NB4 (cell line): ENCODE measurements around the gene TCF25.

Source experiments
- CTCF ChIP-seq: IDR thresholded peaks from one replicate; pipeline ENCODE4 v1.5.1; 2012; ENCODE audit warnings: low read depth, low read length
- POLR2A ChIP-seq: IDR thresholded peaks from 2 replicates; pipeline ENCODE4 v1.6.1; 2011; ENCODE audit warnings: mild to moderate bottlenecking; ENCODE audit not compliant: insufficient read length; ENCODE audit errors: extremely low read depth

GRCh38 chr16:89960966-89961365, 87.6 kb downstream of the TCF25 start:
- TF ChIP-seq POLR2A, result no peak
- no peak for TF ChIP-seq CTCF
